Measurements from ENCODE around the gene FHOD3. TPM values are rescaled to one million over a fixed set of nuclear protein-coding genes. Genes with fewer than 3 reads are reported as not detected.

FHOD3 gene
- total and polyA plus RNA-seq, 7 donors: 5.4 to 98.2 (median 20.2) TPM

DNA sequence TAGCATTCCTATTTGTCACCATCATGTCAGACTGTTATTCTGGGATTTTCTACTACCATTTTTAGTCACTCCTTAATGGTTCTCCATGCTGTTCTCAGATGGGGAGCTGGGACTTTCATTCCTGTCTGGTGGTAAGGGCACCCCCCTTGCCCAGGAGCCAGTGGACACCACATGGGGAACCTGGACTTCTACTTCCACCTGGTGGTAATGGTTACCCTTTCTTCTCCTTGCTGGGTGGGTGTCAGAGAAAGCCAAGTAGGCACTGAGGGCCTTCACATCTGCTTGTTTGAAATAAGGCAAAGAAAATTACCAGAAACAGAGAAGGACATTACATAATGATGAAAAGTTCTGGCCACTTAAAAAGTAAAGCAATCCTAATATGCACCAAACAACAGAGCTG, 239.8 kb downstream of the FHOD3 start:
- TF ChIP-seq, protein P1, sequence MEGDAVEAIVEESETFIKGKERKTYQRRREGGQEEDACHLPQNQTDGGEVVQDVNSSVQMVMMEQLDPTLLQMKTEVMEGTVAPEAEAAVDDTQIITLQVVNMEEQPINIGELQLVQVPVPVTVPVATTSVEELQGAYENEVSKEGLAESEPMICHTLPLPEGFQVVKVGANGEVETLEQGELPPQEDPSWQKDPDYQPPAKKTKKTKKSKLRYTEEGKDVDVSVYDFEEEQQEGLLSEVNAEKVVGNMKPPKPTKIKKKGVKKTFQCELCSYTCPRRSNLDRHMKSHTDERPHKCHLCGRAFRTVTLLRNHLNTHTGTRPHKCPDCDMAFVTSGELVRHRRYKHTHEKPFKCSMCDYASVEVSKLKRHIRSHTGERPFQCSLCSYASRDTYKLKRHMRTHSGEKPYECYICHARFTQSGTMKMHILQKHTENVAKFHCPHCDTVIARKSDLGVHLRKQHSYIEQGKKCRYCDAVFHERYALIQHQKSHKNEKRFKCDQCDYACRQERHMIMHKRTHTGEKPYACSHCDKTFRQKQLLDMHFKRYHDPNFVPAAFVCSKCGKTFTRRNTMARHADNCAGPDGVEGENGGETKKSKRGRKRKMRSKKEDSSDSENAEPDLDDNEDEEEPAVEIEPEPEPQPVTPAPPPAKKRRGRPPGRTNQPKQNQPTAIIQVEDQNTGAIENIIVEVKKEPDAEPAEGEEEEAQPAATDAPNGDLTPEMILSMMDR (IDR thresholded peaks at IDR 0.05): no peak
- no peak overlapping the region for H3K4me3 ChIP-seq
- DNase-seq: no peak
- ATAC-seq: no peak
- no peaks in the 10 kb centered on the region for H3K4me1 ChIP-seq
- no peaks in the 10 kb centered on the region for H3K9me3 ChIP-seq
- intact Hi-C loops (cut with DNase I): no loop called here
- H3K27ac ChIP-seq: no peak overlapping the region
- H3K27me3 ChIP-seq (ENCODE audit: insufficient read depth in 3 of 3, low read length in 2 of 3): no peaks in the 10 kb centered on the region
- H3K36me3 ChIP-seq (ENCODE audit: insufficient read depth in 1 of 2, low read depth in 1 of 2): no peaks in the 10 kb centered on the region

DNA sequence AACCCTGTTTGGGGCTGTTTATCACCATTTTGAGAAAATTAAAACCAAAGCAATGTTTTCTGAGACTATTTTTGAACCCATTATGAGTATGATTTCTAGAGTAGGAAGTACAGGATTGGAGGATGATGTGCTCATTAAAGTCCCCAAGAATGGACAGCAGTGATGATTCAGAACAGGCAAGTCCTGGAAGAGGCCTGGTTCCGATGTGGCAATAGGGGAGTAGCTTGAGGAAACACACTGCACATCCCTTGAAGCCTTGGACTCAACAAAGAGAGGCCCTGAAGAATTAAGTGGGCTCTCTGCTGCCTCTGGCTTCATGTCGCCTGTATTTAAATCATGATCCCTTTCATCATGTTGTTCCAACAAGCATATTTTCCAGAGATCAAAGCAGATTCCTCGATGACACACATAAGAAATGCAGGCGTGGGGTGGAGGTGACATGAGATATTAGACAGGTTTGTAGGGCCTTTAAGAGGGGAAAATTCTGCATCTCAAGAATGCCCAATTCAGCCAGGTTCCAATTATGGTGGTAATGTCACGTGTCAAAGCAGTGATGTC, 242.2 kb downstream of the FHOD3 start:
- Histone ChIP-seq H3K36me3 (ENCODE audit: insufficient read depth in 1 of 2, low read depth in 1 of 2) (no peaks in the 10 kb centered on the region), H3K27me3 (ENCODE audit: insufficient read depth in 3 of 3, low read length in 2 of 3) (no peaks in the 10 kb centered on the region), H3K27ac (no peak overlapping the region), H3K9me3 (no peaks in the 10 kb centered on the region), H3K4me1 (no peaks in the 10 kb centered on the region), H3K4me3 (no peak overlapping the region)
- DNase-seq (no peak), ATAC-seq (peak in 2 of 4 donors; percentile 44 to 54)
- TF ChIP-seq, protein P1 (IDR thresholded peaks at IDR 0.05): no peak
- 80% methylated on average over 5 of the region's 5 CpGs for WGBS, 3 donors
- intact Hi-C loops (cut with DNase I): no loop called here

DNA sequence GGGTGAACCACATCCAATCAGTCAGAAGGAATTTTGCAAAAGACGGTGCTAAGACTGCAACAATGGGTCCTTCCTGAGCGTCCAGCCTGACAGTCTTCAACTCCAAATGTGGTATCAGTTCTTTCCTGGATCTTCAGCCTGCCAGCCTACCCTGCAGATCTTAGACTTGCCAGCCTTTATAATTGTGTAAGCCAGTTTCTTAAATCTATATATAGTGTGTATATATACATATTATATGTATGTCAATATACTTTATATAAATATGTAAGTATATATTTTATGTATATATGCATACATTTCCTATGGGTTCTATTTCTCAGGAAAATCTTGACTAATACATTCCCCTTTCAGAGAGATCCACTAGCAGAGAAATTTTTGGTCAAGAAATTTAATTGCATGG, 245.5 kb downstream of the FHOD3 start:
- no peak for ATAC-seq
- intact Hi-C loops (cut with DNase I): no loop called here
- no peak overlapping the region for H3K27ac ChIP-seq
- H3K27me3 ChIP-seq (ENCODE audit: insufficient read depth in 3 of 3, low read length in 2 of 3): no peaks in the 10 kb centered on the region
- DNase-seq: no peak
- peaks cover 4% of the 10 kb centered on the region for H3K4me1 ChIP-seq
- TF ChIP-seq, protein P1 (IDR thresholded peaks at IDR 0.05): no peak
- H3K36me3 ChIP-seq (ENCODE audit: insufficient read depth in 1 of 2, low read depth in 1 of 2): no peaks in the 10 kb centered on the region
- no peaks in the 10 kb centered on the region for H3K9me3 ChIP-seq
- 83 to 92% (median 86%) methylated on average over 2 of the region's 2 CpGs for WGBS, 3 donors
- H3K4me3 ChIP-seq: no peak overlapping the region

DNA sequence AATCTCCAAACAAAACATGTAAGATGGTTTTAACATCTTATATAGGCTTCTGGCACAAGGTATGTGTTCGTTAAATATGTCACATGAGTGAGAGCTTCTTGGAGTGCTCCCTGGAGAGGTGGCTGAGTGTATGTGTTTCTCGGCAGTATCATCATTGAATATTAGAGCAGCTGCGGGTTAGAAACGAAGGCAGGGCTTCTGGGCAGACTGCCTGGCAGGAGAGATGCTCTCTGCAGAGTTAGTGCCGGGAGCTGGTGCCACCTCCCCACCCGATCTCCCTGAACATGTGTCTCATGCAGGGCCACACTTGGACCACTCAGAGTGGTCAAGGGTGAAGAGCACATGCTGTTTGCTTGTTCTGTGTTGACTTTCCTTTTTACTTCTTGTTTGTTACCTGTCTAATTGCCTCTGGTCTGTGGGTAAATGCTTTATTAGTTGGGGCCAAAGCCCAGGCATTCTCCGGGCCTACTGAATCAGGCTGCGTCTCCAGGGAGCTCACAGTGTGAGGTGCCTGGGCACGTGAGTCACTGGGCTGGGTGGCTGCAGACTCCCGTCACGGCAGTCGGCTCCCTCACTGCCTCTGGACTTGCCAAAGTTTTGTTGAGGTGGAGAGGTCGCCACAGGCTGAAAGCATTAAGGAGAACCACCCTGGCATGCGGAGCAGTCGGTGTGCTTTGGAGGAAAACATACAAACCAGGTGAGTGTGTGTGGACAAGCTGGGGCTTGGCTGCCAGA, 246.6 kb downstream of the FHOD3 start:
- Histone ChIP-seq H3K27ac (no peak overlapping the region), H3K4me1 (peaks cover 4% of the 10 kb centered on the region), H3K36me3 (ENCODE audit: insufficient read depth in 1 of 2, low read depth in 1 of 2) (no peaks in the 10 kb centered on the region), H3K9me3 (no peaks in the 10 kb centered on the region), H3K27me3 (ENCODE audit: insufficient read depth in 3 of 3, low read length in 2 of 3) (no peaks in the 10 kb centered on the region), H3K4me3 (no peak overlapping the region)
- TF ChIP-seq, protein P1 (IDR thresholded peaks at IDR 0.05): no peak
- DNase-seq (peak; percentile 28 to 57), ATAC-seq (peak; percentile 52 to 88 (median 84))
- WGBS, 3 donors: 39 to 72% (median 43%) methylated on average over 15 of the region's 15 CpGs
- intact Hi-C loops (cut with DNase I): no loop called here
